Transverse colon (tissue), 4 donors: Measurements from ENCODE around the gene KLHL17. TPM values are rescaled to one million over a fixed set of nuclear protein-coding genes. Genes with fewer than 3 reads are reported as not detected.
A peak's percentile ranks its signal among the peaks of the same experiment; 100 is the strongest.

Experiments used
- DNase-seq: peaks from one replicate; pipeline ENCODE4 v3.0.0-alpha.2; 2019
- H3K27ac ChIP-seq, 4 donors: fragments of 200-600 bp; sonication (generic); 2 replicates each; pipeline ENCODE4 v1.5.1; 2016 to 2018; ENCODE audit warnings: inconsistent platforms in 4 of 4
- H3K27me3 ChIP-seq: fragments of 200-600 bp; sonication (generic); 2 replicates; pipeline ENCODE4 v1.5.1; 2017; ENCODE audit warnings: inconsistent platforms
- H3K36me3 ChIP-seq, 4 donors: fragments of 200-600 bp; sonication (generic); 2 replicates each; pipeline ENCODE4 v1.5.1; 2017 to 2019; ENCODE audit warnings: inconsistent platforms in 4 of 4
- H3K4me1 ChIP-seq, 4 donors: fragments of 200-600 bp; sonication (generic); 2 replicates each; pipeline ENCODE4 v1.5.1; 2017 to 2020; ENCODE audit warnings: inconsistent platforms in 4 of 4
- H3K4me3 ChIP-seq, 4 donors: fragments of 200-600 bp; sonication (generic); 1 replicate in 1 of 4; 2 replicates in 3 of 4; pipeline versions ENCODE4 v1.5.1 to v1.6.1; 2017 to 2019; ENCODE audit warnings: inconsistent platforms in 4 of 4
- H3K9me3 ChIP-seq, 2 donors: fragments of 200-600 bp; sonication (generic); 2 replicates each; pipeline ENCODE4 v1.5.1; 2017 to 2019; ENCODE audit warnings: inconsistent platforms in 2 of 2
- CTCF ChIP-seq, 5 experiments: fragments of 200-600 bp in 3 of 5; fragments of 450-650 bp in 2 of 5; sonication (generic) in 3 of 5; IDR thresholded peaks; 1 replicate in 2 of 5; 2 replicates in 3 of 5; pipeline ENCODE4 v1.5.1; 2016 to 2017; ENCODE audit warnings: antibody characterized with exemption in 5 of 5, inconsistent platforms in 3 of 5, mild to moderate bottlenecking in 2 of 5, moderate library complexity in 1 of 5
- EP300 ChIP-seq: sonication (generic); formaldehyde crosslinking; IDR thresholded peaks from one replicate; pipeline ENCODE4 v1.6.1; 2017; ENCODE audit warnings: antibody characterized with exemption, low read depth
- POLR2A ChIP-seq: fragments of 450-650 bp; IDR thresholded peaks from one replicate; pipeline ENCODE4 v1.6.1; 2016; ENCODE audit warnings: antibody characterized with exemption, mild to moderate bottlenecking, moderate library complexity
- POLR2AphosphoS5 ChIP-seq, 3 donors: sonication (generic); formaldehyde crosslinking; IDR thresholded peaks; one replicate each; pipeline ENCODE4 v1.6.1; 2016; ENCODE audit warnings: antibody characterized with exemption in 3 of 3
- WGBS, 2 donors: methylation state at CpG; one replicate each; pipeline ENCODE4 v1.1.5; 2018; ENCODE audit warnings: low coverage in 1 of 2; 5-methylcytosine and 5-hydroxymethylcytosine counted together
- in situ Hi-C, 4 donors: fragments of 200-750 bp; cut with MboI; loops; one replicate each; pipeline versions ENCODE4 v1.15.0 to v1.15.1; 2017; ENCODE audit warnings: low sequenced_read_pairs in 3 of 4, low pct_ligation_motif_present in 1 of 4, low pct_unique_long_range_greater_than_20kb in 1 of 4
- intact Hi-C: fragments of 100-400 bp; cut with DNase I; formaldehyde crosslinking; loops from one replicate; pipeline ENCODE4 v1.15.1; 2023; ENCODE audit warnings: low total_unique reads
- total RNA-seq, 4 donors: library from RNA; depleted of rRNA; stranded (reverse); fragments of >200 nt; gene quantifications; one replicate each; pipeline ENCODE4 v1.1.0, GENCODE V29; 2016

Gene KLHL17
- total RNA-seq, 4 donors from 2014 or later, result 10.8 to 26.1 (median 11.4) TPM

GRCh38 chr1:941015-941587 lies 19.3 kb upstream of the KLHL17 start:
- no peak for DNase-seq
- intact Hi-C loops, result no loop called here
- no peaks in the 10 kb centered on the region for H3K9me3 ChIP-seq
- peaks cover 78% of the 10 kb centered on the region for H3K27me3 ChIP-seq
- peak overlapping the region; percentile 40 to 82 (median 70) for H3K27ac ChIP-seq
- TF ChIP-seq CTCF (IDR thresholded peaks at IDR 0.05) (no peak), POLR2A (no peak), EP300 (no peak), POLR2AphosphoS5 (IDR thresholded peaks at IDR 0.05) (no peak)
- peaks cover 23 to 41% (median 35%) of the 10 kb centered on the region in 4 donors for H3K4me1 ChIP-seq
- H3K4me3 ChIP-seq, result peak overlapping the region in 2 of 4 donors; percentile 39 to 51
- 1% methylated on average over 14 of the region's 36 CpGs; no CpG with 5 or more reads in 1 of the 2 donors for WGBS, 2 donors
- peaks cover 0 to under 1% (median 0%) of the 10 kb centered on the region in 4 donors for H3K36me3 ChIP-seq
- in situ Hi-C loops, result no loop called here

GRCh38 chr1:941588-942383 lies 18.6 kb upstream of the KLHL17 start:
- H3K27me3 ChIP-seq, result peaks cover 71% of the 10 kb centered on the region
- WGBS, 2 donors, result 1% methylated on average over 28 of the region's 98 CpGs; no CpG with 5 or more reads in 1 of the 2 donors
- H3K9me3 ChIP-seq, result no peaks in the 10 kb centered on the region
- H3K27ac ChIP-seq, result peak overlapping the region; percentile 40 to 82 (median 70)
- DNase-seq, result peak; percentile 73
- TF ChIP-seq POLR2AphosphoS5 (IDR thresholded peaks at IDR 0.05), result peak in 1 of 3 donors; percentile 4
- no peak for TF ChIP-seq POLR2A
- no peak for TF ChIP-seq CTCF (IDR thresholded peaks at IDR 0.05)
- TF ChIP-seq EP300, result no peak
- H3K4me3 ChIP-seq, result peak overlapping the region; percentile 15 to 51 (median 32)
- intact Hi-C loops, result no loop called here
- H3K36me3 ChIP-seq, result peaks cover 0 to 4% (median 0%) of the 10 kb centered on the region in 4 donors
- peaks cover 23 to 41% (median 34%) of the 10 kb centered on the region in 4 donors for H3K4me1 ChIP-seq
- in situ Hi-C loops, result no loop called here

GRCh38 chr1:942411-942821 lies 18.0 kb upstream of the KLHL17 start:
- intact Hi-C loops, result no loop called here
- DNase-seq, result no peak
- peak overlapping the region in 3 of 4 donors; percentile 25 to 51 (median 39) for H3K4me3 ChIP-seq
- peaks cover 0 to 4% (median 0%) of the 10 kb centered on the region in 4 donors for H3K36me3 ChIP-seq
- TF ChIP-seq CTCF (IDR thresholded peaks at IDR 0.05) (no peak), EP300 (no peak), POLR2A (no peak), POLR2AphosphoS5 (IDR thresholded peaks at IDR 0.05) (no peak)
- in situ Hi-C loops, result no loop called here
- no peaks in the 10 kb centered on the region for H3K9me3 ChIP-seq
- H3K4me1 ChIP-seq, result peaks cover 23 to 41% (median 34%) of the 10 kb centered on the region in 4 donors
- peaks cover 65% of the 10 kb centered on the region for H3K27me3 ChIP-seq
- peak overlapping the region; percentile 45 to 82 (median 70) for H3K27ac ChIP-seq
- WGBS, 2 donors, result 0% methylated on average over 10 of the region's 48 CpGs; no CpG with 5 or more reads in 1 of the 2 donors

GRCh38 chr1:942864-943533 lies 17.4 kb upstream of the KLHL17 start:
- H3K27me3 ChIP-seq, result peaks cover 59% of the 10 kb centered on the region

More at GRCh38 chr1:942864-943533, 17.4 kb upstream of the KLHL17 start:
- 20 to 44% methylated on average over 2 to 21 of the region's 27 CpGs for WGBS, 2 donors
- in situ Hi-C loops (no loop called here), intact Hi-C loops (no loop called here)
- peak; percentile 46 for DNase-seq
- peaks cover 23 to 41% (median 34%) of the 10 kb centered on the region in 4 donors for H3K4me1 ChIP-seq
- H3K36me3 ChIP-seq, result peaks cover 0 to 4% (median 0%) of the 10 kb centered on the region in 4 donors
- TF ChIP-seq POLR2A (no peak), POLR2AphosphoS5 (IDR thresholded peaks at IDR 0.05) (no peak), EP300 (no peak), CTCF (IDR thresholded peaks at IDR 0.05) (no peak)
- peak overlapping the region in 2 of 4 donors; percentile 39 to 51 for H3K4me3 ChIP-seq
- peak overlapping the region; percentile 65 to 82 (median 70) for H3K27ac ChIP-seq
- H3K9me3 ChIP-seq, result no peaks in the 10 kb centered on the region
